Measurements from ENCODE around the gene AKT1S1. TPM values are rescaled to one million over a fixed set of nuclear protein-coding genes. Genes with fewer than 3 reads are reported as not detected.

AKT1S1 gene
- total and polyA plus RNA-seq, 2 of the 13 experiments (the other 11 are each of a cell fraction or from before 2014, with no cell fraction given) = 13.5 to 27.8 TPM

- TF ChIP-seq SNRNP70 (IDR thresholded peaks at IDR 0.05; ENCODE audit: low read depth, low read length) (no peak), ZBTB25 (CRISPR knock-in tag; IDR thresholded peaks at IDR 0.05) (peak; percentile 84), PRDM10 (CRISPR knock-in tag; IDR thresholded peaks at IDR 0.05; ENCODE audit: low read depth) (peak; percentile 100), ZNF652 (CRISPR knock-in tag; IDR thresholded peaks at IDR 0.05; ENCODE audit: borderline replicate concordance, low read depth) (0 out of 2 replicates have a peak, but pooled peaks have one; percentile 13), ZNF784 (CRISPR knock-in tag; IDR thresholded peaks at IDR 0.05; ENCODE audit: borderline replicate concordance) (no peak), FOXA1 (IDR thresholded peaks at IDR 0.05) (no peak), FOXA1 (CRISPR knock-in tag; IDR thresholded peaks at IDR 0.05) (peak; percentile 94), NFRKB (IDR thresholded peaks at IDR 0.05) (peak; percentile 35), NR2C2 (CRISPR knock-in tag; IDR thresholded peaks at IDR 0.05; ENCODE audit: borderline replicate concordance) (peak; percentile 80), HHEX (CRISPR knock-in tag; IDR thresholded peaks at IDR 0.05) (no peak), ZFP36 (IDR thresholded peaks at IDR 0.05; ENCODE audit: borderline replicate concordance, low read depth, low read length, partially characterized antibody) (no peak), GTF2F1 (IDR thresholded peaks at IDR 0.05; ENCODE audit: low read length) (0 out of 2 replicates have a peak, but pooled peaks have one; percentile 12), NFE2L2 (IDR thresholded peaks at IDR 0.05; ENCODE audit: low read length) (no peak), ZNF431 (CRISPR knock-in tag; IDR thresholded peaks at IDR 0.05; ENCODE audit: borderline replicate concordance, low read depth) (no peak), ZNF530 (CRISPR knock-in tag; IDR thresholded peaks at IDR 0.05; ENCODE audit: low read depth) (no peak), ZNF138 (CRISPR knock-in tag; IDR thresholded peaks at IDR 0.05; ENCODE audit: low read depth) (0 out of 2 replicates have a peak, but pooled peaks have one; percentile 76), ZNF17 (CRISPR knock-in tag; IDR thresholded peaks at IDR 0.05) (no peak), DZIP1 (CRISPR knock-in tag; IDR thresholded peaks at IDR 0.05) (0 out of 2 replicates have a peak, but pooled peaks have one; percentile 23), ZBTB38 (CRISPR knock-in tag; IDR thresholded peaks at IDR 0.05) (peak; percentile 21; the same call in 1 of the 2 replicates), ELF1 (CRISPR knock-in tag; IDR thresholded peaks at IDR 0.05) (peak; percentile 87), MBD4 (IDR thresholded peaks at IDR 0.05; ENCODE audit: borderline replicate concordance, low read length) (no peak), PAWR (CRISPR knock-in tag; IDR thresholded peaks at IDR 0.05; ENCODE audit: borderline replicate concordance) (no peak)
These were observed at the start of gene AKT1S1, which contains the start of gene TBC1D17 (continued) for GRCh38 chr19:49877020-49877878.
